ENCODE measurements around the gene APBB2. TPM values are rescaled to one million over a fixed set of nuclear protein-coding genes. Genes with fewer than 3 reads are reported as not detected.

The APBB2 gene
- total RNA-seq, 1 experiment from 2014 or later = 17.7 TPM

GRCh38 chr4:40769266-40769665 lies 445.1 kb downstream of the APBB2 start:
- H3K36me3 Mint-ChIP-seq (ENCODE audit: insufficient read depth, unreplicated experiment) = no peaks in the 10 kb centered on the region
- H3K9me3 Mint-ChIP-seq (ENCODE audit: low read depth, unreplicated experiment) = no peaks in the 10 kb centered on the region
- no peak overlapping the region for H3K4me3 Mint-ChIP-seq (ENCODE audit: low read depth, unreplicated experiment)
- no peaks in the 10 kb centered on the region for H3K4me1 Mint-ChIP-seq (ENCODE audit: low read depth, unreplicated experiment)
- no peak overlapping the region for H3K27ac Mint-ChIP-seq (ENCODE audit: unreplicated experiment)
- CTCF ChIA-PET = no interaction called here
- H3K27me3 Mint-ChIP-seq (ENCODE audit: unreplicated experiment) = no peaks in the 10 kb centered on the region
- TF ChIP-seq CTCF (IDR thresholded peaks at IDR 0.05; ENCODE audit: unreplicated experiment) = no peak
- intact Hi-C loops (cut with micrococcal nuclease; ENCODE audit: unreplicated experiment) = no loop called here
- DNase-seq = no peak
- no TSS peak for BruUV-seq (replicated peaks)

- no TSS peak for BruUV-seq (replicated peaks)
- no peak for DNase-seq
- H3K36me3 Mint-ChIP-seq (ENCODE audit: insufficient read depth, unreplicated experiment) = no peaks in the 10 kb centered on the region
- H3K27me3 Mint-ChIP-seq (ENCODE audit: unreplicated experiment) = no peaks in the 10 kb centered on the region
- no peaks in the 10 kb centered on the region for H3K4me1 Mint-ChIP-seq (ENCODE audit: low read depth, unreplicated experiment)
- H3K27ac Mint-ChIP-seq (ENCODE audit: unreplicated experiment) = no peak overlapping the region
- intact Hi-C loops (cut with micrococcal nuclease; ENCODE audit: unreplicated experiment) = no loop called here
- TF ChIP-seq CTCF (IDR thresholded peaks at IDR 0.05; ENCODE audit: unreplicated experiment) = no peak
- CTCF ChIA-PET = no interaction called here
- no peaks in the 10 kb centered on the region for H3K9me3 Mint-ChIP-seq (ENCODE audit: low read depth, unreplicated experiment)
- no peak overlapping the region for H3K4me3 Mint-ChIP-seq (ENCODE audit: low read depth, unreplicated experiment)
Observed at GRCh38 chr4:40763228-40763716, 451.1 kb downstream of the APBB2 start.

Other genes starting within 250 kb of the APBB2 start
- 17.2 and 19.3 TPM in 2 replicates for gene UCHL1, start 42.4 kb upstream of the APBB2 start, total RNA-seq (2022)